H1 (cell line): Measurements from ENCODE around the gene TELO2. TPM values are rescaled to one million over a fixed set of nuclear protein-coding genes. Genes with fewer than 3 reads are reported as not detected.

ENCODE experiments used
- CHD7 ChIP-seq: fragments of 300-600 bp; sonication (generic); IDR thresholded peaks from 2 replicates; pipeline ENCODE4 v1.7.1; 2012; ENCODE audit warnings: low read length, moderate library complexity, mild to moderate bottlenecking, inconsistent platforms; ENCODE audit not compliant: insufficient replicate concordance
- E2F6 ChIP-seq: IDR thresholded peaks from 2 replicates; pipeline ENCODE4 v1.6.1; 2012; ENCODE audit warnings: inconsistent platforms
- SAP30 ChIP-seq: fragments of 300-600 bp; sonication (generic); IDR thresholded peaks from 2 replicates; pipeline ENCODE4 v1.7.1; 2012; ENCODE audit warnings: low read length, moderate library complexity, mild to moderate bottlenecking, inconsistent platforms; ENCODE audit not compliant: insufficient read depth, insufficient replicate concordance
- USF2 ChIP-seq: IDR thresholded peaks from 2 replicates; pipeline ENCODE4 v1.6.1; 2011; ENCODE audit warnings: low read length, improper control_type of control experiment
- polyA plus RNA-seq, 7 experiments: library from polyadenylated mRNA; depleted of rRNA in 3 of 7; stranded (reverse) in 5 of 7; unstranded in 2 of 7; fragments of >200 nt in 5 of 7; fragments of 200-250 nt in 2 of 7; gene quantifications; 1 replicate in 5 of 7; 2 replicates in 1 of 7; 4 replicates in 1 of 7; pipeline versions ENCODE4 v1.2.1 to v1.2.3, GENCODE V29; 2011 to 2013; ENCODE audit warnings: missing spikeins in 2 of 7, mixed read lengths in 2 of 7
- total RNA-seq: library from RNA; stranded (reverse); fragmentation: NEBNext Ultra II Directional; extraction: Animal tissue kit (Norgen Biotek cat#: 25700); gene quantifications from 2 replicates; pipeline ENCODE4 v1.2.1, GENCODE V29; 2021

The TELO2 gene
- total and polyA plus RNA-seq, 2 of the 8 experiments (the other 6 are each of a cell fraction or from before 2014, with no cell fraction given): 39.3 to 64.8 TPM

GRCh38 chr16:1493746-1494094 is 560 bp downstream of the TELO2 start (continued):
- TF ChIP-seq CHD7 (no peak), E2F6 (no peak), USF2 (no peak), SAP30 (no peak)
